HG03039 (cell line): ENCODE results near the gene CAPN14.

Source experiments
- ATAC-seq: cut with Tn5 transposase; IDR thresholded peaks from one replicate; pipeline ENCODE4 v1.9.1; 2021; ENCODE audit warnings: mild to moderate bottlenecking, moderate library complexity; ENCODE audit not compliant: unreplicated experiment

CAPN14 gene

GRCh38 chr2:31147645-31148044, 69.7 kb downstream of the CAPN14 start:
- no peak for ATAC-seq

- no peak for ATAC-seq
These were observed 75.2 kb downstream of the CAPN14 start for GRCh38 chr2:31142110-31142509.

GRCh38 chr2:31141443-31142085, 75.8 kb downstream of the CAPN14 start:
- no peak for ATAC-seq

GRCh38 chr2:31140151-31140550, 77.2 kb downstream of the CAPN14 start:
- no peak for ATAC-seq

- ATAC-seq: no peak
These were observed 77.6 kb downstream of the CAPN14 start for GRCh38 chr2:31139671-31140070.

- no peak for ATAC-seq
These were observed 79.0 kb downstream of the CAPN14 start, which contains the start of gene GALNT14 for GRCh38 chr2:31138037-31138962. Gene GALNT14 (minus strand): TSS chr2:31138440. CDS start chr2:31138086, 354 bp downstream.

GRCh38 chr2:31137211-31138036, 79.9 kb downstream of the CAPN14 start:
- ATAC-seq: no peak

- ATAC-seq: no peak
These were observed 80.6 kb downstream of the CAPN14 start for GRCh38 chr2:31136732-31137131.

GRCh38 chr2:31136000-31136399, 81.3 kb downstream of the CAPN14 start:
- no peak for ATAC-seq

GRCh38 chr2:31134480-31134879, 82.8 kb downstream of the CAPN14 start:
- ATAC-seq: no peak

GRCh38 chr2:31132786-31133185, 84.5 kb downstream of the CAPN14 start:
- no peak for ATAC-seq

- no peak for ATAC-seq
These were observed 85.4 kb downstream of the CAPN14 start for GRCh38 chr2:31131871-31132270.

- no peak for ATAC-seq
These were observed 87.7 kb downstream of the CAPN14 start for GRCh38 chr2:31129375-31130171.

- no peak for ATAC-seq
These were observed 89.4 kb downstream of the CAPN14 start for GRCh38 chr2:31127931-31128330.

GRCh38 chr2:31125918-31126695, 91.2 kb downstream of the CAPN14 start:
- no peak for ATAC-seq

GRCh38 chr2:31124904-31125303, 92.4 kb downstream of the CAPN14 start:
- no peak for ATAC-seq
